ENCODE data around the gene CTU2. TPM values are rescaled to one million over a fixed set of nuclear protein-coding genes. Genes with fewer than 3 reads are reported as not detected.

The CTU2 gene
- total and polyA plus RNA-seq, 2 of the 8 experiments (the other 6 are each of a cell fraction or from before 2014, with no cell fraction given), result 32.7 to 42.9 TPM

DNA sequence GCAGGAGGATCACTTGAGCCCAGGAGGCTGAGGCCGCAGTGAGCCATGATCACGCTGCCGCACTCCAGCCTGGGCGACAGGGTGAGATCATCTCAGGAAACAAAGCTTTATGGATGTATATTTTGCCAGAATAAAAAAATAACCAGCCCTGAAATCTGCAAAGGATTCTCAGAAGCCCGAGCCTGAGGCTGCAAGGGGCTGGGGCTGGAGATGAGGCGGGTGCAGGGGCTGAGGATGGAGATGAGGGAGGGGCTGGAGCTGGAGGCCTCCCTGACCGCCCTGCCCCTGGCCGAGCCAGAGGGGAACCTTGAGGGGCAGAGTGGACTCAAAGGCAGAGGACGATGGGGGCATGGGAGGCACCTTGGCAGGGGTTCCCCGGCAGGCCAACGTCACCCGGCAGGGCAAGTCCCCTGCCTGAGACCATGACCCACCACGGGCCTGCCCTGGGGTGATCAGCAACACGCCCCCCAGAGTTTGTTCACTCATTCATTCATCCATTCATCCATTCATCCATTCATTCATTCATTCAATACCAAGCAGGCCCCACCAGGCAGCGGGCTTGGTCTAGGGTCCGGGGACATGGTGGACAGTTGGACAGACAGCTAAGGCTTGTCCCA is 46.2 kb downstream of the CTU2 start:
- Histone ChIP-seq H3K9ac (replicated peaks in 1 of 4; ENCODE audit: extremely low read depth in 1 of 4, low read depth in 3 of 4, low read length in 3 of 4) (no peak overlapping the region), H3K36me3 (ENCODE audit: control insufficient read depth in 2 of 4, insufficient read depth in 4 of 4, low read length in 3 of 4) (no peaks in the 10 kb centered on the region), H3K27me3 (replicated peaks in 1 of 4; ENCODE audit: control insufficient read depth in 3 of 4, extremely low read depth in 1 of 4, insufficient read depth in 3 of 4, low read length in 3 of 4) (no peaks in the 10 kb centered on the region), H2BK12ac (ENCODE audit: low read depth, low read length) (no peak overlapping the region), H2AFZ (ENCODE audit: low read length) (no peak overlapping the region), H3K14ac (ENCODE audit: insufficient read length) (no peak overlapping the region), H3K4ac (replicated peaks; ENCODE audit: insufficient read length, low read depth, low read length) (no peak overlapping the region), H4K8ac (ENCODE audit: extremely low read depth, insufficient read depth, low read length) (no peak overlapping the region), H2BK120ac (replicated peaks; ENCODE audit: low read depth, low read length) (no peak overlapping the region), H3K23ac (ENCODE audit: insufficient read length) (no peak overlapping the region), H4K5ac (ENCODE audit: insufficient read length, low read depth, low read length) (no peak overlapping the region), H3K4me3 (ENCODE audit: extremely low read depth in 1 of 4, insufficient read depth in 2 of 4, low read depth in 3 of 4, low read length in 4 of 4) (no peak overlapping the region), H3K18ac (ENCODE audit: extremely low read depth, low read length) (no peak overlapping the region), H2BK20ac (ENCODE audit: low read length) (no peak overlapping the region), H2AK5ac (ENCODE audit: low read depth, low read length) (no peak overlapping the region), H3K27ac (ENCODE audit: low read depth, low read length) (no peak overlapping the region), H3K4me1 (replicated peaks in 1 of 4; ENCODE audit: control insufficient read depth in 3 of 4, insufficient read depth in 4 of 4, low read length in 3 of 4) (peaks cover 0 to 17% (median 5%) of the 10 kb centered on the region in 4 experiments; a peak in 3 of 7 replicates), H3K9me3 (ENCODE audit: insufficient read depth in 2 of 2, low read depth in 1 of 2, low read length in 1 of 2) (no peaks in the 10 kb centered on the region), H3K23me2 (ENCODE audit: low read depth, low read length) (no peaks in the 10 kb centered on the region), H4K91ac (replicated peaks; ENCODE audit: insufficient read length, low read length) (no peak overlapping the region), H3K56ac (replicated peaks; ENCODE audit: insufficient read length, low read depth, low read length) (no peak overlapping the region), H2BK15ac (ENCODE audit: low read length) (no peak overlapping the region), H3K79me1 (ENCODE audit: low read depth, low read length) (no peaks in the 10 kb centered on the region; the same call in 1 of the 2 replicates), H3K79me2 (ENCODE audit: control insufficient read depth in 1 of 2, insufficient read depth in 2 of 2, low read length in 2 of 2) (no peaks in the 10 kb centered on the region), H2BK5ac (ENCODE audit: low read depth, low read length) (no peak overlapping the region), H4K20me1 (replicated peaks in 1 of 2; ENCODE audit: control insufficient read depth in 1 of 2, insufficient read depth in 2 of 2, low read length in 2 of 2) (peaks cover 0 to 2% of the 10 kb centered on the region in 2 experiments), H3K4me2 (ENCODE audit: insufficient read depth in 1 of 2, low read depth in 2 of 2, low read length in 2 of 2) (no peak overlapping the region)
- WGBS, 2 experiments (ENCODE audit: extremely low coverage in 1 of 2, insufficient coverage in 1 of 2, insufficient read length in 1 of 2, insufficient replicate concordance in 2 of 2, low coverage in 1 of 2, low lambda C conversion rate in 2 of 2, missing lambda C conversion rate in 1 of 2), result 90% methylated on average over 15 of the region's 16 CpGs; no CpG with 5 or more reads in 1 of the 2 experiments
- CTCF ChIA-PET (ENCODE audit: partially characterized antibody), result interaction anchor here (1.8 to 25.0 kb wide), 4 partner anchors 9 to 112 kb away, joined by 4 to 251 read pairs (median 37); no protein-coding TSS in a partner anchor
- TF ChIP-seq EP300 (IDR thresholded peaks at IDR 0.05; ENCODE audit: borderline replicate concordance in 1 of 2, low read depth in 2 of 2, low read length in 2 of 2) (no peak), PHF8 (conservative IDR thresholded peaks at IDR 0.05; ENCODE audit: low read depth, low read length) (no peak), KDM5A (IDR thresholded peaks at IDR 0.05; ENCODE audit: low read length) (no peak), POU5F1 (IDR thresholded peaks at IDR 0.05; ENCODE audit: low read depth, low read length) (no peak), MAX (IDR thresholded peaks at IDR 0.05) (no peak)
- DNase-seq (ENCODE audit: low read depth in 1 of 2, low spot score in 2 of 2) (no peak), FAIRE-seq (no peak)
- POLR2A ChIA-PET (ENCODE audit: partially characterized antibody), result interaction anchor here (1.0 kb wide), 1 partner anchor 40 kb away, joined by 3 read pairs; no protein-coding TSS in a partner anchor

Measured in H1 (cell line).